Smooth muscle cell (in vitro differentiated cells): ENCODE results near the gene FGF9. TPM values are rescaled to one million over a fixed set of nuclear protein-coding genes. Genes with fewer than 3 reads are reported as not detected.
A peak's percentile ranks its signal among the peaks of the same experiment; 100 is the strongest.

Source experiments
- DNase-seq: peaks from one replicate; lab custom pipeline; 2025; ENCODE audit not compliant: unreplicated experiment; lab: John Stamatoyannopoulos, UW
- H2AFZ ChIP-seq: fragments of 200-600 bp; sonication (generic); 2 replicates; pipeline ENCODE4 v1.6.0; 2016; ENCODE audit warnings: antibody characterized with exemption, low read depth, mild to moderate bottlenecking
- H3F3A ChIP-seq: fragments of 200-600 bp; sonication (generic); 2 replicates; pipeline ENCODE4 v1.6.0; 2017; ENCODE audit warnings: antibody characterized with exemption, low read depth
- H3K27ac ChIP-seq: fragments of 200-600 bp; sonication (generic); 2 replicates; pipeline ENCODE4 v1.5.1; 2016; ENCODE audit warnings: low read depth, mild to moderate bottlenecking
- H3K27me3 ChIP-seq: fragments of 200-600 bp; sonication (generic); 2 replicates; pipeline ENCODE4 v1.6.1; 2016; ENCODE audit warnings: low read depth, mild to moderate bottlenecking
- H3K36me3 ChIP-seq: fragments of 200-600 bp; sonication (generic); 2 replicates; pipeline ENCODE4 v1.5.1; 2016; ENCODE audit warnings: low read depth
- H3K4me1 ChIP-seq: fragments of 200-600 bp; sonication (generic); 2 replicates; pipeline ENCODE4 v1.5.1; 2016; ENCODE audit warnings: low read depth
- H3K4me2 ChIP-seq: fragments of 200-600 bp; sonication (generic); 2 replicates; pipeline ENCODE4 v1.6.0; 2016; ENCODE audit warnings: mild to moderate bottlenecking
- H3K4me3 ChIP-seq: fragments of 200-600 bp; sonication (generic); 2 replicates; pipeline ENCODE4 v1.5.1; 2016; ENCODE audit warnings: mild to moderate bottlenecking
- H3K79me2 ChIP-seq: fragments of 200-600 bp; sonication (generic); 2 replicates; pipeline ENCODE4 v1.6.0; 2016; ENCODE audit warnings: low read depth, mild to moderate bottlenecking
- H3K9ac ChIP-seq: fragments of 200-600 bp; sonication (generic); 2 replicates; pipeline ENCODE4 v1.6.0; 2016; ENCODE audit warnings: low read depth
- H3K9me3 ChIP-seq: fragments of 200-600 bp; sonication (generic); replicated peaks from 2 replicates; pipeline ENCODE4 v1.5.1; 2016; ENCODE audit warnings: low read depth
- H4K20me1 ChIP-seq: fragments of 200-600 bp; sonication (generic); 2 replicates; pipeline ENCODE4 v1.6.0; 2016; ENCODE audit warnings: low read depth
- whole genome bisulfite sequencing: methylation state at CpG from one replicate; pipeline ENCODE4 v1.1.7; 2016; ENCODE audit warnings: low lambda C conversion rate; 5-methylcytosine and 5-hydroxymethylcytosine counted together
- polyA plus RNA-seq: library from polyadenylated mRNA; unstranded; fragments of >200 nt; fragmentation: Nextera tagmentation; extraction: Ambion mirVana; gene quantifications from 2 replicates; pipeline ENCODE4 v1.2.1, GENCODE V29; 2016
- total RNA-seq: library from RNA; depleted of rRNA; stranded (reverse); fragments of >200 nt; gene quantifications from 2 replicates; pipeline ENCODE4 v1.2.3, GENCODE V29; 2014
- TF ChIP-seq, protein P1 (sequence below): fragments of 200-600 bp; sonication (generic); IDR thresholded peaks from 2 replicates; pipeline ENCODE4 v1.5.1; 2017; ENCODE audit warnings: borderline replicate concordance, mild to moderate bottlenecking, antibody characterized with exemption; ENCODE audit not compliant: insufficient read depth, poor library complexity, severe bottlenecking

The FGF9 gene
- total and polyA plus RNA-seq, 2 experiments from 2014 or later, result 0.56 TPM; not detected in 1

DNA sequence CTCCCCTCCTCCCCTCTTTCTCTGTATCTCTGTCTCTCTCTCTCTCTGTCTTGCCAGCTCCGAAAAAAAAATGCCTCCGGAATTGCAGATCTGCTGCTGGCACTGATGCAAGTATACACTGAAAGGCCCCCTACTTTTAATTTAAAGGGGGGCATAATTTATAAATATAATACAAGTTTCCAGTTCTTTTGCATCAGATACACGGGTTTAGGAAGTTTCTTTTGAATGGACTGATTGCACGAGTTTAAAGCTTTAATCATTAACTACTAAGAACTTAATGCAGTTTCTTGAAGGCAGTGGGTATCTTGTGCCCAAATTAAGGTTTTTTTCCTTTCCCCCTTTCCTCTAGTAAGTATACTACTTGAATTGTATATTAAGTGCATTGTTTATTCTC lies 1.4 kb downstream of the FGF9 start:
- H3K36me3 ChIP-seq, result no peaks in the 10 kb centered on the region
- DNase-seq, result no peak
- H3K4me1 ChIP-seq, result peaks cover 20% of the 10 kb centered on the region
- H2AFZ ChIP-seq, result no peak overlapping the region
- no peaks in the 10 kb centered on the region for H3K9me3 ChIP-seq
- H3K27me3 ChIP-seq, result peaks cover 62% of the 10 kb centered on the region
- H3K9ac ChIP-seq, result no peak overlapping the region
- no peaks in the 10 kb centered on the region for H4K20me1 ChIP-seq
- peaks cover 12% of the 10 kb centered on the region for H3F3A ChIP-seq
- H3K79me2 ChIP-seq, result no peaks in the 10 kb centered on the region
- H3K4me3 ChIP-seq, result peak overlapping the region; percentile 67
- WGBS, result 15% methylated on average over 4 of the region's 4 CpGs
- H3K4me2 ChIP-seq, result peak overlapping the region; percentile 99
- H3K27ac ChIP-seq, result no peak overlapping the region
- TF ChIP-seq, protein P1, sequence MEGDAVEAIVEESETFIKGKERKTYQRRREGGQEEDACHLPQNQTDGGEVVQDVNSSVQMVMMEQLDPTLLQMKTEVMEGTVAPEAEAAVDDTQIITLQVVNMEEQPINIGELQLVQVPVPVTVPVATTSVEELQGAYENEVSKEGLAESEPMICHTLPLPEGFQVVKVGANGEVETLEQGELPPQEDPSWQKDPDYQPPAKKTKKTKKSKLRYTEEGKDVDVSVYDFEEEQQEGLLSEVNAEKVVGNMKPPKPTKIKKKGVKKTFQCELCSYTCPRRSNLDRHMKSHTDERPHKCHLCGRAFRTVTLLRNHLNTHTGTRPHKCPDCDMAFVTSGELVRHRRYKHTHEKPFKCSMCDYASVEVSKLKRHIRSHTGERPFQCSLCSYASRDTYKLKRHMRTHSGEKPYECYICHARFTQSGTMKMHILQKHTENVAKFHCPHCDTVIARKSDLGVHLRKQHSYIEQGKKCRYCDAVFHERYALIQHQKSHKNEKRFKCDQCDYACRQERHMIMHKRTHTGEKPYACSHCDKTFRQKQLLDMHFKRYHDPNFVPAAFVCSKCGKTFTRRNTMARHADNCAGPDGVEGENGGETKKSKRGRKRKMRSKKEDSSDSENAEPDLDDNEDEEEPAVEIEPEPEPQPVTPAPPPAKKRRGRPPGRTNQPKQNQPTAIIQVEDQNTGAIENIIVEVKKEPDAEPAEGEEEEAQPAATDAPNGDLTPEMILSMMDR, result no peak

- no peak for DNase-seq
- H3K4me3 ChIP-seq, result peak overlapping the region; percentile 67
- H3K9ac ChIP-seq, result no peak overlapping the region
- no peak overlapping the region for H3K27ac ChIP-seq
- no peaks in the 10 kb centered on the region for H3K9me3 ChIP-seq
- no peaks in the 10 kb centered on the region for H3K36me3 ChIP-seq
- H4K20me1 ChIP-seq, result no peaks in the 10 kb centered on the region
- H3K4me2 ChIP-seq, result peak overlapping the region; percentile 93
- WGBS, result 7% methylated on average over 24 of the region's 24 CpGs
- H3K4me1 ChIP-seq, result peaks cover 20% of the 10 kb centered on the region
- H3K79me2 ChIP-seq, result no peaks in the 10 kb centered on the region
- H3F3A ChIP-seq, result peaks cover 12% of the 10 kb centered on the region
- no peak overlapping the region for H2AFZ ChIP-seq
- peaks cover 61% of the 10 kb centered on the region for H3K27me3 ChIP-seq
- TF ChIP-seq, protein P1, result no peak
These were observed 2.1 kb downstream of the FGF9 start for GRCh38 chr13:21672796-21673538.

GRCh38 chr13:21673539-21673788 lies 2.6 kb downstream of the FGF9 start:
- H2AFZ ChIP-seq, result no peak overlapping the region
- H3K79me2 ChIP-seq, result no peaks in the 10 kb centered on the region
- no peaks in the 10 kb centered on the region for H4K20me1 ChIP-seq
- H3K27ac ChIP-seq, result no peak overlapping the region
- H3K4me1 ChIP-seq, result peaks cover 20% of the 10 kb centered on the region
- H3F3A ChIP-seq, result peaks cover 12% of the 10 kb centered on the region
- WGBS, result 0% methylated on average over 21 of the region's 21 CpGs
- peak overlapping the region; percentile 93 for H3K4me2 ChIP-seq
- no peaks in the 10 kb centered on the region for H3K9me3 ChIP-seq
- no peak for DNase-seq
- no peaks in the 10 kb centered on the region for H3K36me3 ChIP-seq
- TF ChIP-seq, protein P1, result no peak
- peak overlapping the region; percentile 67 for H3K4me3 ChIP-seq
- peaks cover 60% of the 10 kb centered on the region for H3K27me3 ChIP-seq
- H3K9ac ChIP-seq, result no peak overlapping the region
